ENCODE measurements around the gene MLLT3. TPM values are rescaled to one million over a fixed set of nuclear protein-coding genes. Genes with fewer than 3 reads are reported as not detected.

MLLT3 gene
- total RNA-seq, 2 experiments from 2014 or later = 53.4 to 57.5 TPM

DNA sequence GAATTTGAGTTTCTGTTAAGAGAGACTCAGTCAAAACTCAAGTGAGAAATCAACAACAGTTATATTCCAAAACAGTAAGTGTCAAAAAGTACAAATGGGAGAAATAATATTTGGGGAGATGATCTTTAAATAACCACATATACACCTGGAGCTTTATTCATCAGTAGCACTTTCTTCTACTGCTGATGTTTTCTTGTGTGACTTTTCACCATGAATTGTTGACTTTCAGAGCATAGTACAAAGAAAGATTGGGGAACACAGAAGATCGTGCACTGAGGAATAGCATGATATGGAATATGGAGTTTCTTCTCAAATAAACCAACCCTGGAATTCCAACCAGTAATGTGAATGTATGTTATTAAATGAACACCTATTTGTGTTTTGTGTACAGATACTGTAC lies 130.7 kb downstream of the MLLT3 start:
- ChIA-PET CTCF (no interaction called here), POLR2A (no interaction called here)
- Mint-ChIP-seq H3K27me3 (no peaks in the 10 kb centered on the region), H3K4me1 (peaks cover 6% of the 10 kb centered on the region), H3K36me3 (ENCODE audit: low read depth) (peaks cover 4% of the 10 kb centered on the region), H3K27ac (no peak overlapping the region), H3K9me3 (no peaks in the 10 kb centered on the region), H3K4me3 (no peak overlapping the region)
- no peak for DNase-seq

DNA sequence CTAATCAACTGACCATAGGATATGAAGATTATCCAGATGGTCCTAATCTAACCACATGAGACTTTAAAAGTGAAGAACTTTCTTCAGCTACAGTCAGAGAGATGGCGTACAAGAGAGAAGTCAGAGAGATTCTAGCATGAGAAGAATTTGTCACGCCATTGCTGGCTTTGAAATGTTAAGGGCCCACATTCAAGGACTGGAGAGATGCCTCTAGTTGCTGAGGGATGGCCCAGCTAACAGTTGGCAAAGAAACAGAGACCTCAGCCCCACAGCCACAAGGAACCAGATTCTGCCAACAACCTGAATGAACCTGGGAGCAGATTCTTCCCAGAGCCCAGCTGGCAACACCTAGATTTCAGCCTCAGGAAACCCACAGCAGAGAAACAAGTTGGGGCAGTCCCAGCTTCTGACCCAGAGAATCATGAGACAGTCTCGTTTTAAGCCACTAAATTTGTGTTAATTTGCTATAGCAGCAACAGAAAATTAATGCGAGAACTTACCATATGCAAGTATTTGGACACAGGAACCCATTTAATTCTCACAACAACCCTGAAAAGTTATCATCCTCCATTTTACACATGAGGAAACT lies 132.0 kb downstream of the MLLT3 start:
- CTCF ChIA-PET = interaction anchor here (0.6 kb wide), 1 partner anchor 8 kb away, joined by 4 read pairs; no protein-coding TSS in a partner anchor
- H3K27me3 Mint-ChIP-seq = no peaks in the 10 kb centered on the region
- H3K4me3 Mint-ChIP-seq = no peak overlapping the region
- DNase-seq = no peak
- no peak overlapping the region for H3K27ac Mint-ChIP-seq
- peaks cover 4% of the 10 kb centered on the region for H3K36me3 Mint-ChIP-seq (ENCODE audit: low read depth)
- H3K4me1 Mint-ChIP-seq = peaks cover 2% of the 10 kb centered on the region
- no peaks in the 10 kb centered on the region for H3K9me3 Mint-ChIP-seq
- POLR2A ChIA-PET = interaction anchor here (1.0 kb wide), 1 partner anchor 10 kb away, joined by 3 read pairs; no protein-coding TSS in a partner anchor

DNA sequence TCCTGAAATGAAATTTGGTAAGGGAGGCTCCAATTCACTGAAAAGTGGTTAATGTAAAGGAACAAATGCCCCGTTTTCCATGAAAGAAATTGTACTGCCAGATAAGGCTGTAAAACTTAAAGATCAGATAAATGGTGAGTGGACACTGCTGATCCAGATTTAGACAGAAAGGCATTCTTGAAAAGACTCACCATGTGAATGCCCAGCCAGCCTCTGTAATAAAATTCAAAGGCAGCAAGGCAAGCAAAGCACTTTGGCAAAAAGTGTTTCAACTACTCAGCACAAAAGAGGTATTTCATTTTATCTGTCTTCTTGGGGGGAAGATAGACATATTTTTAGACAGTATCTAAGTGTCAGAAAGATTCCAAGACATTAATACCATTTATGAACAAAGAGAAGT lies 133.6 kb downstream of the MLLT3 start:
- Mint-ChIP-seq H3K9me3 (peaks cover 2% of the 10 kb centered on the region), H3K4me3 (no peak overlapping the region), H3K36me3 (ENCODE audit: low read depth) (peaks cover 8% of the 10 kb centered on the region), H3K27ac (no peak overlapping the region), H3K4me1 (peaks cover 2% of the 10 kb centered on the region), H3K27me3 (no peaks in the 10 kb centered on the region)
- no peak for DNase-seq
- ChIA-PET CTCF (no interaction called here), POLR2A (no interaction called here)

DNA sequence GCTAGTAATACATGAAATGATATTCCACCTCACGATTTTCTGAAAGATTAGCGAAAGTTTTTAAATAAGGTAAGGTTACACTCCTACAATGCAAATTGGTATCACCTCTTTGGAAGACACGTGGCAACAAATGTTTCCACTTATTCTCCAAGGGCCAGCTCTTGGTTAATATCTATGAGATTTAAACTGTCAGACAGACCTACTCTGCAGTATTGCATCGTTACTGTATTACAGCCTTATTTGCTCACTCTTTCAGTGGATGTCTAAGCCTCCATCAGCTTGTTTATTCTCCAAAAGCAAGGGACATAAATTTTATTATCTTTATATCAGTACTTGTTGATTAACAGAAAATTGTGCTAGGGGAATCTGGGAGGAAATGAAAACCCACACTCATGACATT lies 135.7 kb downstream of the MLLT3 start:
- Mint-ChIP-seq H3K27me3 (no peaks in the 10 kb centered on the region), H3K4me1 (peaks cover 1% of the 10 kb centered on the region), H3K9me3 (peaks cover 2% of the 10 kb centered on the region), H3K27ac (no peak overlapping the region), H3K36me3 (ENCODE audit: low read depth) (peaks cover 8% of the 10 kb centered on the region), H3K4me3 (no peak overlapping the region)
- POLR2A ChIA-PET = no interaction called here
- CTCF ChIA-PET = no interaction called here
- no peak for DNase-seq

DNA sequence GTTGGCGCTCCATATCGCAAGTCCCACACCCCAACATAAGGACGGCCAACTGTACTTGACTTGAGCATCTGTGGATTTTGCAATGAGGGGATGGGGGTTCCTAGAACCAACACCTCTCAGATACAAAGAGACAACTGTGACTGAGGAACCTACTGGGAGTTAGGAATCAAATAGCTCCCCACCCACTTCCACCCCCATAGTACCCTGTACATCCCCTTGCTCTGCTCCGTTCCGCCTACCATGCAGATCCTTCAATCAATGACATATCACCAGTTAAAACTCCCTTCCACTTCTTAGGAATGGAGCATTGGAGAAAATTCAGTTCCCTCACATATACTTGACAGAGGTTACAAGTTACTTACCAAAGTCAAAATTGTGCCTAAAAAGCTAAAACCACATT lies 140.9 kb downstream of the MLLT3 start:
- Mint-ChIP-seq H3K27me3 (no peaks in the 10 kb centered on the region), H3K4me3 (no peak overlapping the region), H3K27ac (no peak overlapping the region), H3K4me1 (peaks cover 6% of the 10 kb centered on the region), H3K9me3 (peaks cover 2% of the 10 kb centered on the region), H3K36me3 (ENCODE audit: low read depth) (peaks cover 9% of the 10 kb centered on the region)
- ChIA-PET POLR2A (no interaction called here), CTCF (no interaction called here)
- no peak for DNase-seq

DNA sequence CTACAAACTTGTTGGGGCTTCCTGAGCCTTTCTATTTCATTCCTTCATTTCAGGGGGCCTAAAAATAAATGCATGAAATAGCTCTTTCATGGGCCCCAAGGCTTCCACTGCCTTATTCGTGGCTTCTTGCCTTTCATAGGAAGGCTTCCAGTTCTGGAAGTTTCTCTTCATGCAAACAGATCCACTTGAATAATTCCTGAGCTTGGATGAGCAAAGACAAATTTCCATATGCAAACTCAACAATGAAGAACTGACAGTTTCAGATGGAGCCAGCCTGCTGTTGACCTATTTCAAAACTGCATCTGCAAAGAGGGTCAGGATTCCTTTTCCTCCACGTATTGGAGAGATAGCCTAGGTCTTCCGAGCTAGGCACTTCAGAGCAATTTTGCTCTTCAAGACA lies 142.1 kb downstream of the MLLT3 start:
- POLR2A ChIA-PET = interaction anchor here (1.1 kb wide), 1 partner anchor 10 kb away, joined by 3 read pairs; no protein-coding TSS in a partner anchor
- CTCF ChIA-PET = no interaction called here
- Mint-ChIP-seq H3K4me1 (peaks cover 6% of the 10 kb centered on the region), H3K27ac (no peak overlapping the region), H3K36me3 (ENCODE audit: low read depth) (peaks cover 9% of the 10 kb centered on the region), H3K27me3 (no peaks in the 10 kb centered on the region), H3K9me3 (peaks cover 2% of the 10 kb centered on the region), H3K4me3 (no peak overlapping the region)
- no peak for DNase-seq

DNA sequence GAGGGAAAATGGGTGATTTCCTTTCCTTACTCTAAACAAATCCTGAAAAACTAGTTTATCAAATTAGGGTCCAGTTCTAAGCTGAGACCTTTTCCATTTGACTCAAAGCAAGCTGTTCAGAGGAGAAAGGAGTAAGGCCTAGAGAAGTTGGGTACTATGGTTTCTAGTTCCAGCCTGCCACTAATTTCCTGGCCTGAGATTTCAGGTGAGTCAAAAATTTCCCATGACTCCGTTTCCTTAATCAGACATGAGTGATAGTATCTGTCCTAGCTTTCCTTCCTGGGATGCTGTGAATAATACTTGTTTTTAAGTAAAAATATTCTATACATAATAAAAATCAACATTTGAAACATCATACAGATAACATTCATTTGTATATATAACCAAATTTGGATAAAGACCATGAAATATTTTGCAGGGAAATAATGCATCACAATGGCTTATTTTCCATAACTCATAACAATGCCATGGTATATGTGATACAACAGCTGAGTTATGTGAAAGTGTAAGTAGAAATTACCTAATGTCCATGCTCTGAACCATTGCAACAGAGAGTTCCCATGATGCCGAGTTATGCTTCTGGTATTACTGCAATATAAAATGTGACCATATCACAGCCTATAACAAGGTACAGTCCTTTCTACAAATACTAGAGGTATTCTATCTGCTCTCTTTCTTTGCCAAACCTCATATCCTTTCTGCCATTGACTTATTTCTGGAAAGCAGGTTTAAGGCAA lies 142.7 kb downstream of the MLLT3 start:
- Mint-ChIP-seq H3K9me3 (peaks cover 2% of the 10 kb centered on the region), H3K4me3 (no peak overlapping the region), H3K4me1 (peaks cover 6% of the 10 kb centered on the region), H3K27ac (no peak overlapping the region), H3K27me3 (no peaks in the 10 kb centered on the region), H3K36me3 (ENCODE audit: low read depth) (peaks cover 8% of the 10 kb centered on the region)
- POLR2A ChIA-PET = interaction anchor here (1.1 kb wide), 1 partner anchor 10 kb away, joined by 3 read pairs; no protein-coding TSS in a partner anchor
- CTCF ChIA-PET = no interaction called here
- no peak for DNase-seq

DNA sequence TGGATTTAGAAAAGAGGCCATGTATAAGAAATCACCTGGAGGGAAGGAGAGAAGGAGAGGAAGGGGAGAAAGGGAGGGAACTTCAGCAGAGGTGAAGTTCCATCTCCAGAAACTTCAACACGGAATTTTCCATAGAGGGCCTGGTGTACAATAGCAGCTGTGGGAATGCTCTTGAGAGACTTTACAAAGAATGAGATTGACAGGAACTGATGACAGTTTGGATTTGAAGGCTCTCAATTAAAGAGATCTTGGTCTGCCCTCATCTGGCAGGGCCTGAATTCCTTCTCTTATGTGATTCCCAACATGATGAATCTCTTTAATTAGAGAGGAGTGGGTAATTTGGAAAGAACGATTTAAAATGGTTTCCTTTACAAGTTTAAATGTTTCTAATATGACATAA lies 143.5 kb downstream of the MLLT3 start:
- Mint-ChIP-seq H3K4me3 (no peak overlapping the region), H3K4me1 (peaks cover 6% of the 10 kb centered on the region), H3K27ac (no peak overlapping the region), H3K27me3 (no peaks in the 10 kb centered on the region), H3K36me3 (ENCODE audit: low read depth) (peaks cover 5% of the 10 kb centered on the region), H3K9me3 (no peaks in the 10 kb centered on the region)
- ChIA-PET CTCF (no interaction called here), POLR2A (no interaction called here)
- no peak for DNase-seq

DNA sequence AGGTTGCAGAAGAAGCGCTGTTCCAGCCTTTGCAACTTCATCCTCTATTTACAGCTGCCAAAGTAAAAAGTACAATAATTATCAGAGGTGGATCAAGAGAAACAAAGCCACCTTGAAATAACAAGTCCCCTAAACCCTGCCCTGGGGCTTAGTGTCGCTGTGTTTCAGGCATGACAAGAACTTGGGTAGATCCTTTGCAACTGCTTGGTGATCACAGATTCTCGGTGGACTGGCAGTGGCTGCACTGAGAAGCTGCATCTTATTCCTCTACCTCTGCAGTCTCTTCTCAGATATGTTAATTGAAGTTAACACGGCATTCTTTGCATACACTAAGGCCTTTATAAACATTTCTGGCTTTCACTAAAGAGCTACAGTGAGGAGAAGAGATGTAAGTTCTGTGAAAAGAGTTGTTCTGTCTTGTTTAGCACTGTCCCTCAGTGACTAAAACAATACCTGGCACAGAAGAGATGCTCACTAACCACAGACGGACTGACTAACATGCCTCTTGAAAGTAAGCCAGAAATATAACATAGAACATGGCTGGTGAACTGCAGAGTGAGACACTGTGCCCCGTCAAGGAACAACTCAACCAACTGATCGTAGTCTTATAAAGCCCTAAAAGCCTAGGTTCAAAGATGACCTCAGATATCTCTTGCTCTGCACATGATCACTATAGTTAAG lies 144.2 kb downstream of the MLLT3 start:
- POLR2A ChIA-PET = interaction anchor here (1.2 kb wide), 1 partner anchor 16 kb away, joined by 3 read pairs; no protein-coding TSS in a partner anchor
- peaks cover 6% of the 10 kb centered on the region for H3K4me1 Mint-ChIP-seq
- no peak for DNase-seq
- no peaks in the 10 kb centered on the region for H3K27me3 Mint-ChIP-seq
- CTCF ChIA-PET = no interaction called here
- H3K27ac Mint-ChIP-seq = no peak overlapping the region
- H3K36me3 Mint-ChIP-seq (ENCODE audit: low read depth) = peaks cover 5% of the 10 kb centered on the region
- H3K4me3 Mint-ChIP-seq = no peak overlapping the region
- H3K9me3 Mint-ChIP-seq = no peaks in the 10 kb centered on the region

DNA sequence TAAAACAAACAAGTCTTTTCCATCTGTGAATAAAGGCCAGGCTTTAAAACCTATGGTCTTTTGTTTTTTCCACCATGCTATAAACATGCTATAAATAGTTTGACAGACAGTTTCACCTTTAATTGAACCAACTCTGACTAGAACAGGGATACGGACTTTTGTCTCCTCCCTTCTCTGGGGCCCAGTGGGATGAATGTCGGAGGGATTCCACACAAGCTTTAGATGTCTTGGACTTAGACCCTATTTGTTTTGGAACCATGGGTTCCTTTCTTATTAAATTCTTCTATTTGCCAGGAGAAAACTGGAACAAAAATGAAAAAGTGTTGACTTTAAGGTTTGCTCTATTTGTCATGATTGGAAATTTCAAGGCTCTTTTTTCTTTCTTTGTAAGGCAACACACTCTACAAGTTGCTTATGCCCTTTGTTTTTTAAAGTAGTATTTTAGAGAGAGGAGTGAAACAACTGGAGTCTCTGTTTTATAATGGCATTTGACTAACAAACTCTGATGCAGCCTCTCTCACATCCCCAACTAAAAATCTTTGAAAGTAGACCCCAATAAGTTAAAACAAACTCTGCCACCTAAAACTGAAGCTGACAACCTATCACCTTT lies 145.3 kb downstream of the MLLT3 start:
- Mint-ChIP-seq H3K4me3 (no peak overlapping the region), H3K27ac (no peak overlapping the region), H3K27me3 (no peaks in the 10 kb centered on the region), H3K36me3 (ENCODE audit: low read depth) (peaks cover 5% of the 10 kb centered on the region), H3K4me1 (peaks cover 6% of the 10 kb centered on the region), H3K9me3 (no peaks in the 10 kb centered on the region)
- ChIA-PET POLR2A (interaction anchor here (1.2 kb wide), 1 partner anchor 15 kb away, joined by 3 read pairs; no protein-coding TSS in a partner anchor), CTCF (no interaction called here)
- DNase-seq = no peak

DNA sequence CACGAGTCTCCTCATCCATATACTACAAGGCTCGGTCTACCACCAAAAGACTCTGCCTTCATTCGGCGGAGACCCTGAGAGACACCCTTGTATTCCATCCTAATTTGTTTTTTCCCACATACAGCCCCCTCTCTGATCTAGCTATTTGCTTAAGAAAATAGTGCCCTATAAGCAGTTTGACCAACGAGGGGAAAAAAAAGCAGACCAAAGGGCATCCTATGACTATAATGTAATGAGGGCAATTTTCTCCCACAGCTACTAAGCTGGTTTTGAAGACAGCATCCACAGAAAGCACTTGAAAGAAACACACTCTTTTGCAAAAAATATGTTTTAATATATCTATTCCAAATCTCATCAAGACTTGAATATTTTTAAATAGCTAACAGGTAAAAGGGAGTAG lies 147.8 kb downstream of the MLLT3 start:
- no peaks in the 10 kb centered on the region for H3K27me3 Mint-ChIP-seq
- H3K4me3 Mint-ChIP-seq = no peak overlapping the region
- peaks cover 2% of the 10 kb centered on the region for H3K9me3 Mint-ChIP-seq
- H3K36me3 Mint-ChIP-seq (ENCODE audit: low read depth) = peaks cover 12% of the 10 kb centered on the region
- ChIA-PET POLR2A (no interaction called here), CTCF (interaction anchor here (0.8 to 1.3 kb wide), 3 partner anchors 150 to 467 kb away, joined by 3 to 4 read pairs (median 3); no protein-coding TSS in a partner anchor)
- DNase-seq = no peak
- H3K4me1 Mint-ChIP-seq = peaks cover 4% of the 10 kb centered on the region
- no peak overlapping the region for H3K27ac Mint-ChIP-seq

DNA sequence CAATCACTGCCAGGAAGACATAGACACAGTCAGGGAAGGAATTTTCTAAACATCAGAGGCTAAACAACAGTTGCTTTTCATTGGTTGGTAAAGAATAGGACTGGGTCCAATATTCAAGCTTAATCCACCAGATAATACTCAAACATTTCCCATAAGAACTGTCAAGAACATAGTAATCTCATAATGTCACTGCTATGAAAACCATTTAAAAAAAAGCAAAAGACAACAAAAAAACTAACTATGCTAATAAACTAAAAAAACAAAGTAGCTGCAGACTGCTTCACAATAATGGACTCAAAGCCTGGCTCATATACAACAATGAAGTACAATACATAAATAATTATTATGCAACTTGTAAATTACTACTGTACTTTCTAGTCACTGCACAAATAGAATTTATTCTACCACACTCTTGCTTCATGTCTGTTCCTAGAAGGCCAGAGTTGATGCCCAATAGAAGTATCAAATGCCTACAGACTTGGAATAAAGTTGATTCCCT lies 148.7 kb downstream of the MLLT3 start:
- peaks cover 10% of the 10 kb centered on the region for H3K36me3 Mint-ChIP-seq (ENCODE audit: low read depth)
- no peak for DNase-seq

More for the DNA sequence above, 148.7 kb downstream of the MLLT3 start:
- no peak overlapping the region for H3K4me3 Mint-ChIP-seq
- no peaks in the 10 kb centered on the region for H3K27me3 Mint-ChIP-seq
- no peaks in the 10 kb centered on the region for H3K4me1 Mint-ChIP-seq
- no peak overlapping the region for H3K27ac Mint-ChIP-seq
- H3K9me3 Mint-ChIP-seq = peaks cover 11% of the 10 kb centered on the region
- ChIA-PET POLR2A (no interaction called here), CTCF (no interaction called here)

Measured in activated CD4-positive, alpha-beta memory T cell treated with anti-CD3 and anti-CD28 coated beads, Interleukin-2, amount 10 ng/mL, durations not matched to agents 7 days and 5 days (primary cell).